Fibroblast of skin of right biceps (primary cell): ENCODE results near the gene MRPL49.
"Not testable (repeated sequence)": the region's sequence is repeated elsewhere in the genome, so short reads cannot be mapped to it uniquely, and the experiment has no call there.

Experiments used
- DNase-seq: peaks from one replicate; pipeline ENCODE4 v3.0.0-alpha.2; 2013

MRPL49 gene

GRCh38 chr11:65172600-65172999 is 50.5 kb downstream of the MRPL49 start:
- DNase-seq, result no peak

DNA sequence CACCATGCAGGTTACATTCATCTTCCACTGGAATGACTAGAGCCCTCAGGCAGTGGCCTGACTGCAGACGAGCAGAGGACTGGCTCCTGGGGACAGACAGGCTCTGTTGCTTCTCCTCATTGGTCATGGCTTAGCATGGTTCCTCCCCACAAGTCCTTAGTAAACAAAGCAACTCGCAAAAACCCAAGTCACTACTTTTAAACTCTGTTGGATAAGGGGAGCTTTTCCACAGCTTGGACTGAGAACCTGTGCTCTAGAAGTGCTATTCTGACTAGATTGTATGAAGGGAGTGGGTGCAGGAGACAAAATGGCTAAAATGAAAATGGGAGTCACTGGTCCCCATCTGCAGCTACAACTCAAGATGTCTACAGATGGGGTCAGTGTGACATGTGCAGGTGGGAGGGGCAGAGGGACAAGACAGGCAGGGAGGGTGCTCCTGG is 52.5 kb downstream of the MRPL49 start:
- not testable (repeated sequence) for DNase-seq
